ENCODE data around the gene GRK5. TPM values are rescaled to one million over a fixed set of nuclear protein-coding genes. Genes with fewer than 3 reads are reported as not detected.

Gene GRK5
- total RNA-seq, 1 experiment from 2014 or later: 29.0 TPM

DNA sequence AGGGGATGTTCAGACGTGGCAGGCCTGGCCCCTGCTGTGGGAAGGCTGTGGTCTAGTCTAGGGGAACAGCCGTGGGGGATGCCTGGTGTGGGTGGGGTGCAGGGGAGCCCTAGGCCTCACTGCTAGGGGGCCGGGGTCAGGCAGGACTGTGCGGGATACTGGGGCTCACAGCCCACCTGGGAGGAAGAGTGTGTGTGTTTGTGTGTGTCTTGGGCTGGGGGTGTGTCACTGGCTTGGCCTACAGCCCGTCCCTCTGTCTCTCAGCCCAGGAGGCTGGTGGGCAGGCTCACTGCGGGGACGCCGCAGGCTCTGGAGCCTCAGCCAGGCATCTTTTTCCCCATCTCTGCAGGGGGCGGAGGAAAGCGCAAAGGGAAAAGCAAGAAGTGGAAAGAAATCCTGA lies 118.8 kb downstream of the GRK5 start:
- H3K27ac ChIP-seq (ENCODE audit: low read length): no peak overlapping the region
- H3K9me3 ChIP-seq (ENCODE audit: control insufficient read depth, insufficient read depth, low read depth, low read length): no peaks in the 10 kb centered on the region
- H3K36me3 ChIP-seq (ENCODE audit: control insufficient read depth, insufficient read depth, low read length): no peaks in the 10 kb centered on the region
- no peak for TF ChIP-seq SIN3A (IDR thresholded peaks at IDR 0.05; ENCODE audit: borderline replicate concordance, insufficient read depth, low read depth, low read length)
- no peak for TF ChIP-seq POLR2AphosphoS5 (IDR thresholded peaks at IDR 0.05; ENCODE audit: low read depth, low read length)
- TF ChIP-seq TCF7L2 (IDR thresholded peaks at IDR 0.05; ENCODE audit: low read depth, low read length): no peak
- TF ChIP-seq, protein P1, sequence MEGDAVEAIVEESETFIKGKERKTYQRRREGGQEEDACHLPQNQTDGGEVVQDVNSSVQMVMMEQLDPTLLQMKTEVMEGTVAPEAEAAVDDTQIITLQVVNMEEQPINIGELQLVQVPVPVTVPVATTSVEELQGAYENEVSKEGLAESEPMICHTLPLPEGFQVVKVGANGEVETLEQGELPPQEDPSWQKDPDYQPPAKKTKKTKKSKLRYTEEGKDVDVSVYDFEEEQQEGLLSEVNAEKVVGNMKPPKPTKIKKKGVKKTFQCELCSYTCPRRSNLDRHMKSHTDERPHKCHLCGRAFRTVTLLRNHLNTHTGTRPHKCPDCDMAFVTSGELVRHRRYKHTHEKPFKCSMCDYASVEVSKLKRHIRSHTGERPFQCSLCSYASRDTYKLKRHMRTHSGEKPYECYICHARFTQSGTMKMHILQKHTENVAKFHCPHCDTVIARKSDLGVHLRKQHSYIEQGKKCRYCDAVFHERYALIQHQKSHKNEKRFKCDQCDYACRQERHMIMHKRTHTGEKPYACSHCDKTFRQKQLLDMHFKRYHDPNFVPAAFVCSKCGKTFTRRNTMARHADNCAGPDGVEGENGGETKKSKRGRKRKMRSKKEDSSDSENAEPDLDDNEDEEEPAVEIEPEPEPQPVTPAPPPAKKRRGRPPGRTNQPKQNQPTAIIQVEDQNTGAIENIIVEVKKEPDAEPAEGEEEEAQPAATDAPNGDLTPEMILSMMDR (IDR thresholded peaks at IDR 0.05): no peak
- TF ChIP-seq, protein P2, sequence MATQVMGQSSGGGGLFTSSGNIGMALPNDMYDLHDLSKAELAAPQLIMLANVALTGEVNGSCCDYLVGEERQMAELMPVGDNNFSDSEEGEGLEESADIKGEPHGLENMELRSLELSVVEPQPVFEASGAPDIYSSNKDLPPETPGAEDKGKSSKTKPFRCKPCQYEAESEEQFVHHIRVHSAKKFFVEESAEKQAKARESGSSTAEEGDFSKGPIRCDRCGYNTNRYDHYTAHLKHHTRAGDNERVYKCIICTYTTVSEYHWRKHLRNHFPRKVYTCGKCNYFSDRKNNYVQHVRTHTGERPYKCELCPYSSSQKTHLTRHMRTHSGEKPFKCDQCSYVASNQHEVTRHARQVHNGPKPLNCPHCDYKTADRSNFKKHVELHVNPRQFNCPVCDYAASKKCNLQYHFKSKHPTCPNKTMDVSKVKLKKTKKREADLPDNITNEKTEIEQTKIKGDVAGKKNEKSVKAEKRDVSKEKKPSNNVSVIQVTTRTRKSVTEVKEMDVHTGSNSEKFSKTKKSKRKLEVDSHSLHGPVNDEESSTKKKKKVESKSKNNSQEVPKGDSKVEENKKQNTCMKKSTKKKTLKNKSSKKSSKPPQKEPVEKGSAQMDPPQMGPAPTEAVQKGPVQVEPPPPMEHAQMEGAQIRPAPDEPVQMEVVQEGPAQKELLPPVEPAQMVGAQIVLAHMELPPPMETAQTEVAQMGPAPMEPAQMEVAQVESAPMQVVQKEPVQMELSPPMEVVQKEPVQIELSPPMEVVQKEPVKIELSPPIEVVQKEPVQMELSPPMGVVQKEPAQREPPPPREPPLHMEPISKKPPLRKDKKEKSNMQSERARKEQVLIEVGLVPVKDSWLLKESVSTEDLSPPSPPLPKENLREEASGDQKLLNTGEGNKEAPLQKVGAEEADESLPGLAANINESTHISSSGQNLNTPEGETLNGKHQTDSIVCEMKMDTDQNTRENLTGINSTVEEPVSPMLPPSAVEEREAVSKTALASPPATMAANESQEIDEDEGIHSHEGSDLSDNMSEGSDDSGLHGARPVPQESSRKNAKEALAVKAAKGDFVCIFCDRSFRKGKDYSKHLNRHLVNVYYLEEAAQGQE (IDR thresholded peaks at IDR 0.05; ENCODE audit: insufficient read depth in 1 of 2, low read depth in 2 of 2, low read length in 1 of 2): no peak
- in situ Hi-C loops (cut with HindIII; ENCODE audit: low pct_unique_long_range_greater_than_20kb, low sequenced_read_pairs) (no loop called here), intact Hi-C loops (cut with micrococcal nuclease; ENCODE audit: unreplicated experiment) (no loop called here)
- no peak overlapping the region for H3K4me3 ChIP-seq (ENCODE audit: low read depth in 2 of 2, low read length in 2 of 2)
- POLR2A ChIA-PET: no interaction called here
- DNase-seq (ENCODE audit: low read depth, low spot score) (no peak), ATAC-seq (no peak)
- CTCF ChIA-PET: no interaction called here
- H3K4me1 ChIP-seq (ENCODE audit: control insufficient read depth, insufficient read depth, low read length): peaks cover under 1% of the 10 kb centered on the region; the same call in 1 of the 2 replicates
- H3K27me3 ChIP-seq (ENCODE audit: control insufficient read depth, insufficient read depth, low read length): no peaks in the 10 kb centered on the region
- BruUV-seq (replicated peaks): no TSS peak

DNA sequence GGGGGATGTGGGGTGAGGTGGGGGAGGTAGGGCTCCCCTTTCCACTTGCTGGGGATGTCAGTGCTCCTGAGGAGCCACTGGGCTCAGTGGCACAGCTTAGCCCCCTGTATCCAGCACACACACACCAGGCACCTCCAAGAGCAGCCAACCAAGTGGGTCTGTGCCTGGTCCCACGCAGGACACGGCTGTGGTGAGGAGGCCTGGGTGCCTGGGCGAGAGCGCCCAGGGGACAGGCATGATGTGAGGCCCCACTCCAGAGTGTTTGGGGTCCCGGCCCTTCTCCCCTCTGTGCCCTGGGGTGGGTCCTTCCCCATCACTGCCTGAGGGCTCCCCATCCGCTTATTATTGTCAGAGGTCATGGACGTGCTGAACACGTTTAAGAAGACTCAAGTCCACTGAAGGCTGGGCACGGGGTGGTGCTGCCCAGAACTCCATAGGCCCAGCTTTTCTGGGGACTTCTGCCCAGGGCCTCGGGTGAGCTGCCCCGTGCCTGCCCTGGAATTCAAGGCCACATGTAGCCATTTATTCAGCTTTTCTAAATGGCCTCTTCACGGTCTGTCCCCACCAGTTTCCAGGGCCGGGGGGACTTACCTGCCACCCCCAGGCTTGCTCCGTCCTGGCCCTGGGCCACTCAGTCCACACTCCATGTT lies 119.8 kb downstream of the GRK5 start:
- POLR2A ChIA-PET: no interaction called here

More for the DNA sequence above, 119.8 kb downstream of the GRK5 start:
- in situ Hi-C loops (cut with HindIII; ENCODE audit: low pct_unique_long_range_greater_than_20kb, low sequenced_read_pairs): no loop called here
- H3K27me3 ChIP-seq (ENCODE audit: control insufficient read depth, insufficient read depth, low read length): no peaks in the 10 kb centered on the region
- no peak for DNase-seq (ENCODE audit: low read depth, low spot score)
- H3K9me3 ChIP-seq (ENCODE audit: control insufficient read depth, insufficient read depth, low read depth, low read length): no peaks in the 10 kb centered on the region
- intact Hi-C loops (cut with micrococcal nuclease; ENCODE audit: unreplicated experiment): no loop called here
- no peak for ATAC-seq
- no peaks in the 10 kb centered on the region for H3K36me3 ChIP-seq (ENCODE audit: control insufficient read depth, insufficient read depth, low read length)
- no peaks in the 10 kb centered on the region for H3K4me1 ChIP-seq (ENCODE audit: control insufficient read depth, insufficient read depth, low read length)
- no peak overlapping the region for H3K4me3 ChIP-seq (ENCODE audit: low read depth in 2 of 2, low read length in 2 of 2)
- BruUV-seq (replicated peaks): no TSS peak
- no peak overlapping the region for H3K27ac ChIP-seq (ENCODE audit: low read length)
- TF ChIP-seq TCF7L2 (IDR thresholded peaks at IDR 0.05; ENCODE audit: low read depth, low read length) (no peak), SIN3A (IDR thresholded peaks at IDR 0.05; ENCODE audit: borderline replicate concordance, insufficient read depth, low read depth, low read length) (no peak), POLR2AphosphoS5 (IDR thresholded peaks at IDR 0.05; ENCODE audit: low read depth, low read length) (no peak)
- TF ChIP-seq, protein P2 (IDR thresholded peaks at IDR 0.05; ENCODE audit: insufficient read depth in 1 of 2, low read depth in 2 of 2, low read length in 1 of 2): no peak
- TF ChIP-seq, protein P1 (IDR thresholded peaks at IDR 0.05): no peak
- CTCF ChIA-PET: no interaction called here

Data from Panc1 (cell line).